Motor neuron (in vitro differentiated cells): ENCODE results near the gene CDYL. TPM values are rescaled to one million over a fixed set of nuclear protein-coding genes. Genes with fewer than 3 reads are reported as not detected.

Experiments used
- ATAC-seq, 8 experiments: fragments of 200-7000 bp; cut with Tn5 transposase; replicated peaks in 6 of 8; 2 replicates each; pipeline ENCODE4 v1.8.0; 2021; ENCODE audit warnings: mild to moderate bottlenecking in 8 of 8, moderate library complexity in 8 of 8
- H3K27ac ChIP-seq, 2 donors: fragments of 250-450 bp; sonication (Bioruptor Pico); 2 replicates each; pipeline ENCODE4 v1.9.0; 2021; ENCODE audit warnings: antibody characterized with exemption in 2 of 2, mild to moderate bottlenecking in 2 of 2, moderate library complexity in 1 of 2
- H3K4me1 ChIP-seq, 2 donors: fragments of 250-450 bp; sonication (Bioruptor Pico); replicated peaks in 1 of 2; 2 replicates each; pipeline ENCODE4 v1.6.1; 2021; ENCODE audit warnings: antibody characterized with exemption in 2 of 2, mild to moderate bottlenecking in 2 of 2, moderate library complexity in 1 of 2
- H3K4me3 ChIP-seq, 5 donors: fragments of 250-450 bp; sonication (Bioruptor Pico); 2 replicates each; pipeline ENCODE4 v1.9.0; 2021; ENCODE audit warnings: antibody characterized with exemption in 5 of 5, mild to moderate bottlenecking in 5 of 5, moderate library complexity in 4 of 5
- WGBS, 10 experiments: fragments of 450-650 bp; shearing (Covaris generic); methylation state at CpG; one replicate each; pipeline ENCODE4 v1.0.0; 2022; 5-methylcytosine and 5-hydroxymethylcytosine counted together
- in situ Hi-C, 9 experiments: fragments of 400-800 bp; cut with MboI; loops; one replicate each; pipeline ENCODE4 v1.15.0; 2021; ENCODE audit warnings: low sequenced_read_pairs in 9 of 9, low pct_unique_long_range_greater_than_20kb in 2 of 9; ENCODE audit not compliant: unreplicated experiment in 9 of 9
- total RNA-seq, 8 experiments: library from RNA; unstranded; fragments of 300-600 nt; gene quantifications; 2 replicates each; pipeline versions ENCODE4 v1.2.3 to v1.2.4, GENCODE V29; 2022

Gene CDYL
- total RNA-seq, 8 experiments from 2014 or later: 30.4 to 103 (median 62.0) TPM

DNA sequence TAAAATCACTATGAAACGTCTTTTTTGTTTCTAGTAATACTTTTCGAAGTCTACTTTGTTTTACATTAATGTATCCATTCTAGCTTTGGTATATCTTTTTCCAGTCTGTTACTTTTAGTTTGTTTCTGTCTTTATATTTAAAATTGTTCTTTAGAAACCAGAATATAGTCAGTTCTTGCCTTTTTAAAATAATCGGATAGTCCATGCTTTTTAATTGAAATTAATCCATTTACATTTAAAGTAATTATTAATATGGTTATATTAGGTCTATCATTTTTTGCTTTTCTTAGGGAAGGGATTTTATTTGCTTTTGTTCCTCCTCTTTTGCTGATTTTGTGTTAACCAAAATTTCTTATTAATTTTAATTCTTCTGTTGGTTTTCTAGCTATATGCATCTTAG is 23.7 kb downstream of the CDYL start:
- in situ Hi-C loops: no loop called here
- Histone ChIP-seq H3K27ac (no peak overlapping the region), H3K4me1 (peaks cover 0 to 4% of the 10 kb centered on the region in 2 donors), H3K4me3 (no peak overlapping the region)
- no peak for ATAC-seq
- 91 to 100% (median 97%) methylated on average over 3 of the region's 3 CpGs; no CpG with 5 or more reads in 2 of the 10 experiments for WGBS, 10 experiments

DNA sequence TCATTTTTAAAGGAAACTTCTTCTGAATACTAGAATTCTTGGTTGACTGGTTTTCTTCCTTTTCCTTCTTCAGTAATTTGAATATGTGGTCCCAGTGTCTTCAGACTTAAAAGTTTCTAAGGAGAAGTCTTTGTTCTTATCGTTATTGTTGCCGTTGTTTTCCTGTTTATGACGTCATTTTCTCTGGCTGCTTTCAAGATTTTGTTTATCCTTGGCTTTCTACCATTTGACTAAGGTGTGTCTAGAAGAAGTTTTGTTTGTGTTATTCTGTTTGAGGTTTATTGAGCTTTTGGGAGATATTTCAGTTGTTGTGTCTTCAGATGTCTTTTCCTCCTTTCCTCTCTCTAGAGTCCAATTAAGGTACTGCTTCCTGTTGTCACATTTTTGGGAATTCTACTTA is 24.5 kb downstream of the CDYL start:
- Histone ChIP-seq H3K4me1 (peaks cover 0 to 4% of the 10 kb centered on the region in 2 donors), H3K4me3 (no peak overlapping the region), H3K27ac (no peak overlapping the region)
- WGBS, 10 experiments: 75 to 100% (median 87%) methylated on average over 2 to 3 of the region's 3 CpGs
- ATAC-seq: no peak
- in situ Hi-C loops: no loop called here

DNA sequence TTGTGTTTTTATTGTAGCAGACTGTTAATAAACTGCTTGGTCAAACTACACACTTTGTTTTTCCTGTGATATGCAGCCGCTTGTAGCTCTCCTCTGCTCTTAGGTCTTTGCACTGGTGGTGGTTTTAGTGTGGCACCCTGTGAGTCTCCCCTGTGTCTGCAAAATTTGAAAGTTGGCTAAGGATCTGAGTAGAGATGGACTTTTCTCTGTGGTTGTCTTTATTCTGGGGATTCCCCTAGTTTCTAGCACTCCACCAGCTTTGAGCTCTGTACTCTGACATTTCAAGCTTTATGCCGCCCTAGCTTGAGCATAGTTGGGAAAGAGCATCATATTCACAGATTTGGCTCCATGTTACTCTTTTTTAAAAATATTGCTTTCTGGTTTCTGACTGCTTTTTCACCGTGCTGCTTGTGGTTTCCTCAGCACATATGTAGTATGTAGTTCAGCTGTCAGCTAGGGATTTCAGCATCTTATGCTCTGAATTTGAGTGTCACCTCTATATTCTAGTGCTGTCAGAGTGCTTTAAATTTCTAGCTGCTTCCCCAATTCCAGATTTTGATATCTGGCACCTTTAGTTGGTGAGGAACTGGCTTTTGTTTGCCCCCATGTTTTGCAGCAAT is 25.4 kb downstream of the CDYL start:
- 33 to 100% (median 85%) methylated on average over 1 to 3 of the region's 3 CpGs; no CpG with 5 or more reads in 1 of the 10 experiments for WGBS, 10 experiments
- Histone ChIP-seq H3K4me3 (no peak overlapping the region), H3K27ac (no peak overlapping the region), H3K4me1 (peaks cover 0 to 6% of the 10 kb centered on the region in 2 donors)
- in situ Hi-C loops: no loop called here
- no peak for ATAC-seq

- Histone ChIP-seq H3K4me1 (peaks cover 0 to 6% of the 10 kb centered on the region in 2 donors), H3K4me3 (no peak overlapping the region), H3K27ac (no peak overlapping the region)
- 94 to 100% (median 100%) methylated on average over 1 to 4 of the region's 4 CpGs; no CpG with 5 or more reads in 1 of the 10 experiments for WGBS, 10 experiments
- no peak for ATAC-seq
- in situ Hi-C loops: no loop called here
These were observed 26.2 kb downstream of the CDYL start for GRCh38 chr6:4802312-4802935.

GRCh38 chr6:4803343-4803744 is 27.1 kb downstream of the CDYL start:
- no peak overlapping the region for H3K4me3 ChIP-seq
- no peak overlapping the region for H3K27ac ChIP-seq
- ATAC-seq: no peak
- peaks cover 0 to 6% of the 10 kb centered on the region in 2 donors for H3K4me1 ChIP-seq
- 24 to 88% (median 60%) methylated on average over 1 to 5 of the region's 5 CpGs; no CpG with 5 or more reads in 3 of the 10 experiments for WGBS, 10 experiments
- in situ Hi-C loops: no loop called here

GRCh38 chr6:4804095-4804494 is 27.9 kb downstream of the CDYL start:
- in situ Hi-C loops: no loop called here
- 57 to 98% (median 76%) methylated on average over 1 to 6 of the region's 6 CpGs; no CpG with 5 or more reads in 3 of the 10 experiments for WGBS, 10 experiments
- no peak overlapping the region for H3K4me3 ChIP-seq
- H3K4me1 ChIP-seq: peaks cover 0 to 6% of the 10 kb centered on the region in 2 donors
- no peak overlapping the region for H3K27ac ChIP-seq
- ATAC-seq: peak in 7 of 8 experiments; percentile 27 to 58 (median 42)

DNA sequence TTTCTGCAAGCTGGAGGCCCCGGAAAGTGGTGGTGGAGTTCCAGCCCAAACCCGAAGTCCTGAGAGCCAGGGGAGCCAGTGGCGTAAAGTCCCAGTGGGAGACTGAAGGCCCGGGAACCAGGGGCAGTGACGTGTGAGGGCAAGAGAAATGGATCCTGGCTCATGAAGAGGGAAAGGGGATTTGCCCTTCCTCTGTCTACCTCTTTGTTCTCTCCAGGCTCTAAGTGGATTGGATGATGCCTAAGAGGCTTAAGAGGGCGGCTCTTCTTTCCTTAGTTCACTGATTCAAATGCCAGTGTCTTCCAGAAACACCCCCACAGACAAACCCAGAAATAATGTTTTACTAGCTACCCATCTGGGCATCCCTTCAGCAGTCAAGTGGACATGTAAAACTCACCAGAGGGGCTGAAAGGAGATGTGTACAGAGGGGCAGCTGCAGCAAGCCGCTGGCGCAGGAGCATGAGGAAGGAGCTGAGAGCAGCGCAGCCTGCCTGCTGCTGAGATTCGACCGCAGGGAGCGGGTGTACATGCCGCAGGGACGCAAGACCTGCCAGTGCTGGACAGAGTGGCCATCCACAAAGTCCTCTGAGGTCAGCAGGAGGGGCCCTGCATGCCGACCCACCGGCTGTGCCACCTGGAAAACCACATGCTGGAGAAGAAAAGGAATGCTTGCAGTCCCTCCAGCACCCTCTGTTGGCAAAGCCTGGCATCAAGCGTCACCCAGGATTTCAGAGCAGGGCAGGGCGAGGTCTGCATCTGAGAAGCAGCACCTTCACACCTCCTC is 29.5 kb downstream of the CDYL start:
- Histone ChIP-seq H3K27ac (no peak overlapping the region), H3K4me1 (peaks cover 0 to 6% of the 10 kb centered on the region in 2 donors), H3K4me3 (no peak overlapping the region)
- WGBS, 10 experiments: 33 to 100% (median 87%) methylated on average over 1 to 13 of the region's 18 CpGs; no CpG with 5 or more reads in 2 of the 10 experiments
- peak; percentile 34 to 92 (median 60) for ATAC-seq
- in situ Hi-C loops: no loop called here

- peak in 3 of 8 experiments; percentile 7 to 41 (median 12) for ATAC-seq
- Histone ChIP-seq H3K27ac (no peak overlapping the region), H3K4me3 (no peak overlapping the region), H3K4me1 (peaks cover 0 to 6% of the 10 kb centered on the region in 2 donors)
- WGBS, 10 experiments: 39 to 95% (median 83%) methylated on average over 2 to 7 of the region's 7 CpGs; no CpG with 5 or more reads in 1 of the 10 experiments
- in situ Hi-C loops: no loop called here
These were observed 30.1 kb downstream of the CDYL start for GRCh38 chr6:4806337-4806725.

DNA sequence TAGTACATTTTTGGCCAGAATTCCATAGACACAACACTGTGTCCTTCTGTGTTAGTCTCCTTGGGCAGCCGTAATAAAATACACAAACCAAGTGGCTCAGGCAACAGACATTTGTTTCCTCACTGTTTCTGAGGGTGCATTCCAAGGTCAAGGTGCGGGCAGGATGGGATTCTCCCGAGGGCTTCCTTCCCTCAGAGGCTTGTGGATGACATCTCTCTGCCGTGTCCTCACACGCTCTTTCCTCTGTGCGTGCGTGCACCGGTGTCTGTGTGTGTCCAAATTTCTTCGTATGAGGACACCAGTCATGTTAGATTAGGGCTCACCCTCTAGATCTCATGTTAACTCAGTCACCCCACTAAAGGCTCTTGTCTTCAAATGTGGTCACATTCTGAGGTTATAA is 30.6 kb downstream of the CDYL start:
- H3K4me3 ChIP-seq: no peak overlapping the region
- H3K4me1 ChIP-seq: peaks cover 0 to 6% of the 10 kb centered on the region in 2 donors
- no peak for ATAC-seq
- no peak overlapping the region for H3K27ac ChIP-seq
- in situ Hi-C loops: no loop called here
- WGBS, 10 experiments: 69 to 100% (median 90%) methylated on average over 1 to 9 of the region's 9 CpGs; no CpG with 5 or more reads in 2 of the 10 experiments

DNA sequence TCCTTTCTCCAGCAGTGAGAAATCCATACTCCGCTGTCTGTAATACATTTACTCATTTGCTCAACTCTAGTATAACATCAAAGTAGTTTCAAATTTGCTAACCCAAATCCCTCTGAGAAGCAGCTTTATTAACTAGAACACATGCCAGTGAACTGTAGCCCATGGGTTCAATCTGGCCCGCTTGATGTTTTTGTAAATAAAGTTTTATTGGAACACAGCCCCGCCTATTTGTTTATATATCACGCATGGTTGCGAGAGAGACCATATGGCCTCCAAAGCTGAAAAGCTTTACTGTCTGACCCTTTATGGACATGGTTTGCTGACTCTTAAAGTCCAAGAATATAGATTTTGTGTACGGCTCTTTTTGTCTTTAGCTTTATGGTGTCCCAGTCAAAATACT is 32.2 kb downstream of the CDYL start:
- in situ Hi-C loops: no loop called here
- Histone ChIP-seq H3K4me1 (peaks cover 0 to 3% of the 10 kb centered on the region in 2 donors), H3K27ac (no peak overlapping the region), H3K4me3 (no peak overlapping the region)
- 90 to 100% (median 97%) methylated on average over 1 to 6 of the region's 6 CpGs for WGBS, 10 experiments
- ATAC-seq: no peak

DNA sequence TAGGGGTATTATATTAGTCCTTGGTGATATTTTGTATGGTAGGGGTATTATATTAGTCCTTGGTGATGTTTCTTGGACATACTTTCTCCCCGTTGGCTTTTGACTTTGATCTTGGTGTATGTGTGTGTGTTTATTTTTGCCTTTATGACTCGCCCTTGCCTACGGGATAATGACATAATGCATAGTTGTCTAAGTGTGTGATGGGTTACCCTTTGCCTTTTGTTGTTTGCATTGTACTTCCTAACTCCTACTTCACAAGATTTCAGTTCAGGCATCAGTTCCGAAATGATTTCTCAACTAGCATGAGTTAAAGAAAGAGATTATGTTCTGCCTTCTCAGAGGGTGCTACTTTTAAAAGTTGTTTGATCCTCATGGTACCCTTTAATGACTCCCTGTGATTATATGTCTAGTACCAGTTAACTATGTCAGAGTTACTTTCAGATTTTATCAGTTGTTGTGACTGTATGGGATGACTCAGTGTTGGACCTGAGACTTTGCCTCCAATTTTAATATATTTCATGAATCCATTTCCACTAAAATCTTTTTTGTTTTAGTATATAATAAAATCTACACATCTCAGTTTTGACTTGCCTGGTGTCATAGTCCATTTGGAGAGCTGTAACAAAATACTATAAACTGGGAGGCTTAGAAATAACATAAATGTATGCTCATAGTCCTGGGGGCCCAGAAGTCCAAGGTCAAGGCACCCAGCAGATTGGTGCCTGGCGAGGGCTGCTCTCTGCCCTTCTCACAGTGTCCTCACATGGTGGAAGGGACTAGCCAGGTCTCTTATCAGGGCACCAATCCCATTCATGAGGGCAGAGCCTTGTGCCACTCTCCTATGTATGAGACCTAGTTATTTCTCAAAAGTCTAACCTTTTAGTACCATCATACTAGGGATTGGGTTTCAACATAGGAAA is 34.1 kb downstream of the CDYL start:
- H3K4me3 ChIP-seq: no peak overlapping the region
- 30 to 100% (median 91%) methylated on average over 1 to 4 of the region's 5 CpGs; no CpG with 5 or more reads in 1 of the 10 experiments for WGBS, 10 experiments
- H3K27ac ChIP-seq: no peak overlapping the region
- in situ Hi-C loops: no loop called here
- peaks cover 0 to 2% of the 10 kb centered on the region in 2 donors for H3K4me1 ChIP-seq
- ATAC-seq: peak in 2 of 8 experiments; percentile 36 to 50

DNA sequence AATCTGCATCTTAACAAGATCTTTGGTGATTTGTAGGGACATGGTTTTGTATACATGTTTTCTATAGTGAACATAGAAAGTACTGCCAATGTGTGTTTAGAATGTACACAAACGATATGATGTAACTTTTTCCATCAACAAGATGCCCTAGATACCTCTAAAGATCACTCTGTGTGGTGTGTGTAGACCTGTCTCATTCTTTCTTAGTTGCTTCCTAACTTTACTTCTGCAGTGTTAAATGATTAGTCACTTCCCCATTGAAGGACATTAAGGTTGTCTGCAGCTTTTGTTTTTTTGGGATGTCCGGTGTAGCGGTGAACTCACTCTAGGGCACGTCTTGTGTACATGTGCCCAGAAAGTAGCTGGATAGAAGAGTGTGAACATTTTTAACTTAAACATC is 35.9 kb downstream of the CDYL start:
- in situ Hi-C loops: no loop called here
- H3K4me3 ChIP-seq: no peak overlapping the region
- 79 to 100% (median 100%) methylated on average over 1 to 4 of the region's 4 CpGs; no CpG with 5 or more reads in 3 of the 10 experiments for WGBS, 10 experiments
- no peak overlapping the region for H3K27ac ChIP-seq
- no peak for ATAC-seq
- no peaks in the 10 kb centered on the region for H3K4me1 ChIP-seq
